ENCODE data around the gene SPNS2. TPM values are rescaled to one million over a fixed set of nuclear protein-coding genes. Genes with fewer than 3 reads are reported as not detected.

The SPNS2 gene
- total and polyA plus RNA-seq, 2 of the 8 experiments (the other 6 are each of a cell fraction or from before 2014, with no cell fraction given), result 1.2 to 1.5 TPM

DNA sequence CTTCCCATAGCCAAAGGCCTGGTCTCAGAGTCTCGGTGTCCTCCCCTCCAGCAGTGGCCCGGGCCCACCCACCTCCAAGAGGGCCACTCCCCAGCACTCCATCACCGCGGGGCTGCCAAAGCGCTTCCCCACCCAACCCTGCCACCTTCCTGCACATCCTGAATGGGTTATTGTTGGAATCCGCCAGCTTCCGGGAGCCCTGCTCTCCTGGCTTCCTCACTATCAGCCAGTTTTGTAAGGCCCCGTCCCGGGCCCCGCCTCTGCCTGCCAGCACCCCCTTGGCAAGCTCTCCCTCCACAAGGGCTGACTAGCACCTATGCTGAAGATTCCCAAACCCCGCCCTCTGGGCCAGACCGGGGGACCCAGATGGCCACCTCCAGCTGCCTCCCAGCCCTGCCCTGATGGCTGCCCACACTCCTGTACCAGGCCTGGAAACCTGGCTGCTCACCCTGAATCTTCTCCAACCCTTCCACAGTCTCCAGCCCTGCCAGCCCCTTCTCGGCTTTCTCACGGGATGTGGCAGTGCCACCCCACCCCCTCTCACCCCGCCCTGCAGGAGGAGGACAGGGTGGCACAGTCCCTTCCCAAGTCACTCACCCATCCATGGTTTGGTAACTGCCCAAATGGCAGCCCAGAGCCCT lies 42.1 kb downstream of the SPNS2 start:
- Histone ChIP-seq H3K23me2 (ENCODE audit: low read depth, low read length) (peaks cover 4% of the 10 kb centered on the region; the same call in 1 of the 2 replicates), H4K5ac (ENCODE audit: insufficient read length, low read depth, low read length) (no peak overlapping the region), H3K9me3 (ENCODE audit: insufficient read depth in 2 of 2, low read depth in 1 of 2, low read length in 1 of 2) (no peaks in the 10 kb centered on the region), H2AFZ (ENCODE audit: low read length) (no peak overlapping the region), H3K4ac (replicated peaks; ENCODE audit: insufficient read length, low read depth, low read length) (no peak overlapping the region), H3K9ac (replicated peaks in 1 of 4; ENCODE audit: extremely low read depth in 1 of 4, low read depth in 3 of 4, low read length in 3 of 4) (no peak overlapping the region), H3K14ac (ENCODE audit: insufficient read length) (no peak overlapping the region), H3K23ac (ENCODE audit: insufficient read length) (no peak overlapping the region), H3K27me3 (replicated peaks in 1 of 4; ENCODE audit: control insufficient read depth in 3 of 4, extremely low read depth in 1 of 4, insufficient read depth in 3 of 4, low read length in 3 of 4) (no peaks in the 10 kb centered on the region), H3K4me3 (ENCODE audit: extremely low read depth in 1 of 4, insufficient read depth in 2 of 4, low read depth in 3 of 4, low read length in 4 of 4) (no peak overlapping the region), H4K8ac (ENCODE audit: extremely low read depth, insufficient read depth, low read length) (no peak overlapping the region; the same call in 1 of the 2 replicates), H4K91ac (replicated peaks; ENCODE audit: insufficient read length, low read length) (no peak overlapping the region), H2BK12ac (ENCODE audit: low read depth, low read length) (no peak overlapping the region), H3K79me2 (ENCODE audit: control insufficient read depth in 1 of 2, insufficient read depth in 2 of 2, low read length in 2 of 2) (no peaks in the 10 kb centered on the region), H4K20me1 (replicated peaks in 1 of 2; ENCODE audit: control insufficient read depth in 1 of 2, insufficient read depth in 2 of 2, low read length in 2 of 2) (peaks cover 11 to 36% of the 10 kb centered on the region in 2 experiments), H3K36me3 (ENCODE audit: control insufficient read depth in 2 of 4, insufficient read depth in 4 of 4, low read length in 3 of 4) (peaks cover 26 to 71% (median 46%) of the 10 kb centered on the region in 4 experiments), H3K27ac (ENCODE audit: low read depth, low read length) (no peak overlapping the region), H2BK20ac (ENCODE audit: low read length) (no peak overlapping the region), H2AK5ac (ENCODE audit: low read depth, low read length) (no peak overlapping the region), H3K4me2 (ENCODE audit: insufficient read depth in 1 of 2, low read depth in 2 of 2, low read length in 2 of 2) (no peak overlapping the region), H3K79me1 (ENCODE audit: low read depth, low read length) (no peaks in the 10 kb centered on the region), H3K56ac (replicated peaks; ENCODE audit: insufficient read length, low read depth, low read length) (no peak overlapping the region), H2BK5ac (ENCODE audit: low read depth, low read length) (no peak overlapping the region), H2BK120ac (replicated peaks; ENCODE audit: low read depth, low read length) (no peak overlapping the region), H2BK15ac (ENCODE audit: low read length) (no peak overlapping the region), H3K4me1 (replicated peaks in 1 of 4; ENCODE audit: control insufficient read depth in 3 of 4, insufficient read depth in 4 of 4, low read length in 3 of 4) (peaks cover 0 to 13% (median 8%) of the 10 kb centered on the region in 4 experiments; a peak in 5 of 7 replicates), H3K18ac (ENCODE audit: extremely low read depth, low read length) (no peak overlapping the region)
- POLR2A ChIA-PET (ENCODE audit: partially characterized antibody), result interaction anchor here (0.9 to 37.1 kb wide), 3 partner anchors 6 to 116 kb away, joined by 3 to 546 read pairs (median 546); partner anchors contain the start of genes GGT6 and MYBBP1A
- no peak for FAIRE-seq
- WGBS, 2 experiments (ENCODE audit: extremely low coverage in 1 of 2, insufficient coverage in 1 of 2, insufficient read length in 1 of 2, insufficient replicate concordance in 2 of 2, low coverage in 1 of 2, low lambda C conversion rate in 2 of 2, missing lambda C conversion rate in 1 of 2), result 91% methylated on average over 15 of the region's 15 CpGs; no CpG with 5 or more reads in 1 of the 2 experiments
- CTCF ChIA-PET (ENCODE audit: partially characterized antibody), result interaction anchor here (0.7 to 1.9 kb wide), 15 partner anchors 10 to 128 kb away, joined by 3 to 7 read pairs (median 3); no protein-coding TSS in a partner anchor
- DNase-seq (ENCODE audit: low read depth in 1 of 2, low spot score in 2 of 2), result no peak
- TF ChIP-seq KDM5A (IDR thresholded peaks at IDR 0.05; ENCODE audit: low read length) (no peak), POU5F1 (IDR thresholded peaks at IDR 0.05; ENCODE audit: low read depth, low read length) (no peak), HDAC2 (IDR thresholded peaks at IDR 0.05; ENCODE audit: borderline replicate concordance in 1 of 2, low read depth in 2 of 2, low read length in 2 of 2) (no peak), NANOG (IDR thresholded peaks at IDR 0.05; ENCODE audit: insufficient read depth, low read depth, low read length, poor library complexity, severe bottlenecking) (no peak), TEAD4 (IDR thresholded peaks at IDR 0.05; ENCODE audit: low read depth, low read length) (no peak), USF2 (IDR thresholded peaks at IDR 0.05; ENCODE audit: low read length) (no peak), NRF1 (IDR thresholded peaks at IDR 0.05; ENCODE audit: low read depth, low read length) (no peak), RXRA (IDR thresholded peaks at IDR 0.05; ENCODE audit: insufficient read depth, low read depth, low read length) (no peak), PHF8 (conservative IDR thresholded peaks at IDR 0.05; ENCODE audit: low read depth, low read length) (no peak)
- TF ChIP-seq, protein P1, sequence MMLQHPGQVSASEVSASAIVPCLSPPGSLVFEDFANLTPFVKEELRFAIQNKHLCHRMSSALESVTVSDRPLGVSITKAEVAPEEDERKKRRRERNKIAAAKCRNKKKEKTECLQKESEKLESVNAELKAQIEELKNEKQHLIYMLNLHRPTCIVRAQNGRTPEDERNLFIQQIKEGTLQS (IDR thresholded peaks at IDR 0.05; ENCODE audit: insufficient read depth, low read depth, low read length), result no peak
